Subcutaneous abdominal adipose tissue (tissue), 5 donors: ENCODE results near the gene PPP1R16B.

Source experiments
- H3K27ac ChIP-seq: one replicate; pipeline ENCODE4 v1.7.0; 2013; ENCODE audit warnings: low read depth, mild to moderate bottlenecking, inconsistent platforms, low read length, moderate library complexity
- H3K27me3 ChIP-seq, 5 donors: one replicate each; pipeline ENCODE4 v1.7.0; 2013; ENCODE audit warnings: low read length in 5 of 5, inconsistent platforms in 1 of 5; ENCODE audit not compliant: control insufficient read depth in 5 of 5, insufficient read depth in 4 of 5
- H3K36me3 ChIP-seq, 5 donors: one replicate each; pipeline ENCODE4 v1.7.0; 2013; ENCODE audit warnings: low read length in 5 of 5; ENCODE audit not compliant: control insufficient read depth in 5 of 5, insufficient read depth in 5 of 5
- H3K4me1 ChIP-seq, 5 donors: one replicate each; pipeline ENCODE4 v1.7.0; 2013; ENCODE audit warnings: low read length in 5 of 5, mild to moderate bottlenecking in 3 of 5, moderate library complexity in 1 of 5; ENCODE audit not compliant: control insufficient read depth in 5 of 5, insufficient read depth in 5 of 5
- H3K4me3 ChIP-seq, 5 donors: one replicate each; pipeline ENCODE4 v1.7.0; 2013; ENCODE audit warnings: low read length in 5 of 5, low read depth in 1 of 5
- H3K9ac ChIP-seq, 5 donors: one replicate each; pipeline ENCODE4 v1.7.0; 2013; ENCODE audit warnings: low read length in 5 of 5, mild to moderate bottlenecking in 4 of 5, moderate library complexity in 3 of 5
- H3K9me3 ChIP-seq, 5 donors: one replicate each; pipeline ENCODE4 v1.7.0; 2013; ENCODE audit warnings: low read length in 5 of 5; ENCODE audit not compliant: control insufficient read depth in 5 of 5
- donor health status: healthy.
- donor health status: healthy.
- donor health status: healthy.
- donor health status: healthy.
- donor health status: healthy.

Gene PPP1R16B

GRCh38 chr20:38840894-38841470 is 35.5 kb downstream of the PPP1R16B start:
- no peak overlapping the region for H3K27ac ChIP-seq
- H3K9me3 ChIP-seq = no peaks in the 10 kb centered on the region
- no peak overlapping the region for H3K9ac ChIP-seq
- peaks cover 0 to 9% (median 4%) of the 10 kb centered on the region in 5 donors for H3K27me3 ChIP-seq
- peaks cover 0 to 36% (median 0%) of the 10 kb centered on the region in 5 donors for H3K4me1 ChIP-seq
- peaks cover 0 to 14% (median 5%) of the 10 kb centered on the region in 5 donors for H3K36me3 ChIP-seq
- no peak overlapping the region for H3K4me3 ChIP-seq

GRCh38 chr20:38841570-38841969 is 36.1 kb downstream of the PPP1R16B start:
- Histone ChIP-seq H3K9ac (no peak overlapping the region), H3K27me3 (peaks cover 0 to 9% (median 6%) of the 10 kb centered on the region in 5 donors), H3K4me3 (no peak overlapping the region), H3K36me3 (peaks cover 0 to 12% (median 5%) of the 10 kb centered on the region in 5 donors), H3K9me3 (no peaks in the 10 kb centered on the region), H3K27ac (no peak overlapping the region), H3K4me1 (peaks cover 0 to 38% (median 0%) of the 10 kb centered on the region in 5 donors)

GRCh38 chr20:38842026-38842425 is 36.5 kb downstream of the PPP1R16B start:
- Histone ChIP-seq H3K27me3 (peaks cover 0 to 9% (median 6%) of the 10 kb centered on the region in 5 donors), H3K4me1 (peaks cover 0 to 38% (median 0%) of the 10 kb centered on the region in 5 donors), H3K36me3 (peaks cover 0 to 8% (median 4%) of the 10 kb centered on the region in 5 donors), H3K9me3 (no peaks in the 10 kb centered on the region), H3K9ac (no peak overlapping the region), H3K4me3 (no peak overlapping the region), H3K27ac (no peak overlapping the region)

GRCh38 chr20:38842558-38842981 is 37.1 kb downstream of the PPP1R16B start:
- H3K27ac ChIP-seq = no peak overlapping the region

GRCh38 chr20:38843346-38843745 is 37.8 kb downstream of the PPP1R16B start:
- Histone ChIP-seq H3K4me3 (no peak overlapping the region), H3K27ac (no peak overlapping the region), H3K9me3 (no peaks in the 10 kb centered on the region), H3K27me3 (peaks cover 0 to 6% (median 4%) of the 10 kb centered on the region in 5 donors), H3K4me1 (peaks cover 0 to 36% (median 0%) of the 10 kb centered on the region in 5 donors), H3K36me3 (peaks cover 0 to under 1% (median 0%) of the 10 kb centered on the region in 5 donors), H3K9ac (no peak overlapping the region)

More at GRCh38 chr20:38842558-38842981, 37.1 kb downstream of the PPP1R16B start:
- H3K27me3 ChIP-seq = peaks cover 0 to 9% (median 6%) of the 10 kb centered on the region in 5 donors
- peaks cover 0 to 38% (median 0%) of the 10 kb centered on the region in 5 donors for H3K4me1 ChIP-seq
- H3K9ac ChIP-seq = no peak overlapping the region
- H3K36me3 ChIP-seq = peaks cover 0 to 6% (median 4%) of the 10 kb centered on the region in 5 donors
- H3K9me3 ChIP-seq = no peaks in the 10 kb centered on the region
- H3K4me3 ChIP-seq = no peak overlapping the region

- Histone ChIP-seq H3K27ac (no peak overlapping the region), H3K27me3 (peaks cover 0 to 6% (median 4%) of the 10 kb centered on the region in 5 donors), H3K36me3 (no peaks in the 10 kb centered on the region), H3K9me3 (no peaks in the 10 kb centered on the region), H3K4me1 (peaks cover 0 to 36% (median 0%) of the 10 kb centered on the region in 5 donors), H3K9ac (no peak overlapping the region), H3K4me3 (no peak overlapping the region)
These were observed 39.5 kb downstream of the PPP1R16B start for GRCh38 chr20:38844963-38845362.

GRCh38 chr20:38847840-38848239 is 42.3 kb downstream of the PPP1R16B start:
- Histone ChIP-seq H3K27ac (no peak overlapping the region), H3K9me3 (no peaks in the 10 kb centered on the region), H3K9ac (no peak overlapping the region), H3K27me3 (peaks cover 0 to 2% (median 0%) of the 10 kb centered on the region in 5 donors), H3K36me3 (no peaks in the 10 kb centered on the region), H3K4me3 (no peak overlapping the region), H3K4me1 (peaks cover 0 to 18% (median 0%) of the 10 kb centered on the region in 5 donors)

- H3K9me3 ChIP-seq = no peaks in the 10 kb centered on the region
- H3K36me3 ChIP-seq = peaks cover 0 to 3% (median 0%) of the 10 kb centered on the region in 5 donors
- H3K4me3 ChIP-seq = no peak overlapping the region
- H3K4me1 ChIP-seq = peaks cover 0 to 9% (median 0%) of the 10 kb centered on the region in 5 donors
- peaks cover 0 to 4% (median 0%) of the 10 kb centered on the region in 5 donors for H3K27me3 ChIP-seq
- no peak overlapping the region for H3K9ac ChIP-seq
- H3K27ac ChIP-seq = no peak overlapping the region
These were observed 48.3 kb downstream of the PPP1R16B start for GRCh38 chr20:38853759-38854158.

- H3K4me3 ChIP-seq = no peak overlapping the region
- H3K36me3 ChIP-seq = peaks cover 0 to 3% (median 0%) of the 10 kb centered on the region in 5 donors
- peaks cover 0 to 10% (median 0%) of the 10 kb centered on the region in 5 donors for H3K4me1 ChIP-seq
- no peak overlapping the region for H3K9ac ChIP-seq
- peaks cover 0 to 4% (median 0%) of the 10 kb centered on the region in 5 donors for H3K27me3 ChIP-seq
- H3K27ac ChIP-seq = no peak overlapping the region
- H3K9me3 ChIP-seq = no peaks in the 10 kb centered on the region
These were observed 49.2 kb downstream of the PPP1R16B start for GRCh38 chr20:38854654-38855066.

GRCh38 chr20:38855356-38855755 is 49.9 kb downstream of the PPP1R16B start:
- H3K4me1 ChIP-seq = peaks cover 0 to 8% (median 0%) of the 10 kb centered on the region in 5 donors
- H3K9ac ChIP-seq = no peak overlapping the region
- no peak overlapping the region for H3K4me3 ChIP-seq
- H3K27ac ChIP-seq = no peak overlapping the region
- peaks cover 0 to 4% (median 0%) of the 10 kb centered on the region in 5 donors for H3K27me3 ChIP-seq
- H3K36me3 ChIP-seq = peaks cover 0 to 3% (median 0%) of the 10 kb centered on the region in 5 donors
- H3K9me3 ChIP-seq = no peaks in the 10 kb centered on the region
